OCI-LY7 (cell line): ENCODE data around the gene ACTL7A. TPM values are rescaled to one million over a fixed set of nuclear protein-coding genes. Genes with fewer than 3 reads are reported as not detected.

ENCODE experiments used
- BruUV-seq: library from RNA; stranded (reverse); fragments of 400-500 nt; replicated peaks from 2 replicates; lab custom pipeline; 2021; lab: Mats Ljungman, UMichigan
- CTCF ChIA-PET: fragments of 300-600 bp; sonication (Branson Sonifier 250); formaldehyde crosslinking; loops from one replicate; lab custom pipeline; 2022; ENCODE audit warnings: antibody characterized with exemption; ENCODE audit not compliant: unreplicated experiment; lab: Charles Lee
- POLR2A ChIA-PET: fragments of 300-600 bp; sonication (Branson Sonifier 250); formaldehyde crosslinking; loops from one replicate; lab custom pipeline; 2022; ENCODE audit warnings: antibody characterized with exemption; lab: Charles Lee
- DNase-seq: peaks from one replicate; pipeline ENCODE4 v3.0.0-alpha.2; 2015; ENCODE audit warnings: low spot score
- H2AFZ ChIP-seq: fragments of 200-600 bp; sonication (generic), shearing (Covaris generic); 2 replicates; pipeline ENCODE4 v1.6.1; 2014; ENCODE audit warnings: mild to moderate bottlenecking, antibody characterized with exemption, low read length, moderate library complexity
- H3K27ac ChIP-seq: fragments of 200-600 bp; sonication (generic); 2 replicates; pipeline ENCODE4 v1.5.1; 2014; ENCODE audit warnings: mixed run types, low read depth, mild to moderate bottlenecking, moderate library complexity, low read length, inconsistent platforms; ENCODE audit not compliant: poor library complexity, severe bottlenecking
- H3K36me3 ChIP-seq: fragments of 200-600 bp; sonication (generic); 2 replicates; pipeline ENCODE4 v1.6.1; 2014; ENCODE audit warnings: mild to moderate bottlenecking, antibody characterized with exemption, low read length, moderate library complexity, mixed read lengths; ENCODE audit not compliant: insufficient read depth
- H3K4me1 ChIP-seq: fragments of 200-600 bp; sonication (generic); 2 replicates; pipeline ENCODE4 v1.5.1; 2014; ENCODE audit warnings: mild to moderate bottlenecking, low read length; ENCODE audit not compliant: insufficient read depth, poor library complexity, severe bottlenecking
- H3K4me2 ChIP-seq: fragments of 200-600 bp; sonication (generic); 2 replicates; pipeline ENCODE4 v1.6.1; 2014; ENCODE audit warnings: mild to moderate bottlenecking, low read length
- H3K4me3 ChIP-seq: fragments of 200-600 bp; sonication (generic); 2 replicates; pipeline ENCODE4 v1.5.1; 2014; ENCODE audit warnings: mild to moderate bottlenecking, low read depth, low read length; ENCODE audit not compliant: poor library complexity, severe bottlenecking
- H3K79me2 ChIP-seq: fragments of 200-600 bp; sonication (generic); 2 replicates; pipeline ENCODE4 v1.6.1; 2016; ENCODE audit warnings: low read depth, mild to moderate bottlenecking, low read length, moderate library complexity, mixed read lengths; ENCODE audit not compliant: insufficient read depth
- H3K9me2 ChIP-seq: fragments of 200-600 bp; sonication (generic); 2 replicates; pipeline ENCODE4 v1.6.1; 2016; ENCODE audit warnings: mild to moderate bottlenecking, low read length, mixed read lengths; ENCODE audit not compliant: insufficient read depth
- H3K9me3 ChIP-seq: fragments of 200-600 bp; sonication (generic); 2 replicates; pipeline ENCODE4 v1.6.1; 2014; ENCODE audit warnings: mild to moderate bottlenecking, mixed run types, low read length, mixed read lengths
- H4K20me1 ChIP-seq: fragments of 200-600 bp; sonication (generic); 2 replicates; pipeline ENCODE4 v1.6.1; 2014; ENCODE audit warnings: mild to moderate bottlenecking, antibody characterized with exemption, low read length, moderate library complexity, mixed read lengths; ENCODE audit not compliant: insufficient read depth
- CTCF ChIP-seq: fragments of 200-600 bp; sonication (generic); conservative IDR thresholded peaks from 2 replicates; pipeline ENCODE4 v1.5.1; 2014; ENCODE audit warnings: mild to moderate bottlenecking, antibody characterized with exemption, low read length, moderate library complexity, mixed read lengths
- EZH2phosphoT487 ChIP-seq: fragments of 200-600 bp; sonication (generic); IDR thresholded peaks from 2 replicates; pipeline ENCODE4 v1.6.1; 2018; ENCODE audit warnings: low read depth, borderline replicate concordance, mild to moderate bottlenecking, mixed run types, antibody characterized with exemption, low read length, moderate library complexity, mixed read lengths
- intact Hi-C: fragments of 100-400 bp; cut with micrococcal nuclease; formaldehyde crosslinking; loops from one replicate; pipeline ENCODE4 v1.10.0; 2022; ENCODE audit not compliant: unreplicated experiment
- total RNA-seq, 2 experiments: library from RNA; depleted of rRNA in 1 of 2; stranded (reverse); fragments of >200 nt in 1 of 2; shearing (Covaris generic) in 1 of 2; gene quantifications; 2 replicates each; pipeline ENCODE4 v1.2.3, GENCODE V29; 2014 to 2022

The ACTL7A gene
- total RNA-seq, 2 experiments from 2014 or later, result not detected

- H3K4me2 ChIP-seq, result no peak overlapping the region
- intact Hi-C loops, result no loop called here
- no peaks in the 10 kb centered on the region for H3K9me3 ChIP-seq
- no peak overlapping the region for H3K4me3 ChIP-seq
- H3K79me2 ChIP-seq, result no peaks in the 10 kb centered on the region
- H3K9me2 ChIP-seq, result no peaks in the 10 kb centered on the region
- ChIA-PET CTCF (no interaction called here), POLR2A (no interaction called here)
- peaks cover 95% of the 10 kb centered on the region for H3K36me3 ChIP-seq
- no peaks in the 10 kb centered on the region for H4K20me1 ChIP-seq
- no peak for TF ChIP-seq EZH2phosphoT487
- no TSS peak for BruUV-seq
- no peak overlapping the region for H3K27ac ChIP-seq
- no peak for DNase-seq
- H3K4me1 ChIP-seq, result no peaks in the 10 kb centered on the region
- H2AFZ ChIP-seq, result no peak overlapping the region
These were observed 41.5 kb downstream of the ACTL7A start for GRCh38 chr9:108903420-108904103.

DNA sequence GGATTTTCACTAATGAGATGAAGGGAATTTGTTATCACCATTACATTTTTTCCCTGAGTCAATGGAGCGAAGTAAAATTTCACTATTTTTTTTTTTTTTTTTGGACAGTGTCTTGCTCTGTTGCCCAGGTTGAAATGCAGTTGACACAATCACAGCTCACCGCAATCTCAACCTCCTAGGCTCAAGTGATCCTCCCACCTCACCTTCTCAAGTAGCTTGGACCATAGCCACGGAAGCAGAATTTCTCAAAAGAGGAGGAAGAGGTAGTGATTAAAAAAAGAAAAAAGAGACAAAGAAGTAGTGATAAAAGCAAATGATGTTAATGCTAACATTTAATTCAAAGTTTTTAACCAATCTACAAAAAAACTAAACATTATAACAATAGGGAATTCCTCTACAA lies 42.1 kb downstream of the ACTL7A start:
- no peak for DNase-seq
- H3K27ac ChIP-seq, result no peak overlapping the region
- no peak overlapping the region for H3K4me2 ChIP-seq
- intact Hi-C loops, result no loop called here
- no peaks in the 10 kb centered on the region for H3K4me1 ChIP-seq
- H4K20me1 ChIP-seq, result no peaks in the 10 kb centered on the region
- H3K36me3 ChIP-seq, result peaks cover 95% of the 10 kb centered on the region
- H2AFZ ChIP-seq, result no peak overlapping the region
- CTCF ChIA-PET, result no interaction called here
- BruUV-seq, result no TSS peak
- H3K9me3 ChIP-seq, result no peaks in the 10 kb centered on the region
- no peaks in the 10 kb centered on the region for H3K9me2 ChIP-seq
- no peaks in the 10 kb centered on the region for H3K79me2 ChIP-seq
- POLR2A ChIA-PET, result no interaction called here
- TF ChIP-seq CTCF (no peak), EZH2phosphoT487 (no peak)
- no peak overlapping the region for H3K4me3 ChIP-seq

DNA sequence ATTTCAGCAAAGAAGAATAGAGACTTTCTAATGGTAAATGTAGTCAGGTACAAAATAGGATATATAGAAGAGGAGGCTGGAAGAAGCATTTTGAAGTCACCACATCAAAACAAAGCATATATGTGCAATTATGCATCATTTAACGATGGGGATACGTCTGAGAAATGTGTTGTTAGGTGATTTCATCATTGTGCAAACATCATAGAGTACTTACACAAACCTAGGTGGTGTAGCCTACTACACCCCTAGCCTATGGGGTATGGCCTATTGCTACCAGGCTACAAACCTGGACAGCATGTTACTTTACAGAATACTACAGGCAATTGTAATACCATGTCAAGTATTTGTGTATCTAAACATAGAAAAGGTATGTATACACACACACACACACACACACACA lies 43.4 kb downstream of the ACTL7A start:
- CTCF ChIA-PET, result no interaction called here
- no peaks in the 10 kb centered on the region for H3K9me3 ChIP-seq
- no TSS peak for BruUV-seq
- H4K20me1 ChIP-seq, result no peaks in the 10 kb centered on the region
- no peak overlapping the region for H2AFZ ChIP-seq
- DNase-seq, result no peak
- H3K9me2 ChIP-seq, result no peaks in the 10 kb centered on the region
- no peak overlapping the region for H3K4me2 ChIP-seq
- TF ChIP-seq CTCF (no peak), EZH2phosphoT487 (no peak)
- POLR2A ChIA-PET, result no interaction called here
- H3K4me1 ChIP-seq, result no peaks in the 10 kb centered on the region
- no peak overlapping the region for H3K4me3 ChIP-seq
- H3K79me2 ChIP-seq, result no peaks in the 10 kb centered on the region
- intact Hi-C loops, result no loop called here
- peaks cover 95% of the 10 kb centered on the region for H3K36me3 ChIP-seq
- no peak overlapping the region for H3K27ac ChIP-seq
